Testis (tissue), 2 donors: Measurements from ENCODE around the gene SEMA4D.

Source experiments
- POLR2A ChIP-seq: fragments of 450-650 bp; IDR thresholded peaks from one replicate; pipeline ENCODE4 v1.6.1; 2017; ENCODE audit warnings: antibody characterized with exemption, mild to moderate bottlenecking, moderate library complexity
- TF ChIP-seq, protein P1 (sequence below), 3 experiments: fragments of 450-650 bp in 2 of 3; fragments of 200-600 bp in 1 of 3; sonication (generic) in 1 of 3; IDR thresholded peaks; one replicate each; pipeline ENCODE4 v1.5.1; 2016 to 2019; ENCODE audit warnings: antibody characterized with exemption in 3 of 3, mild to moderate bottlenecking in 2 of 3, moderate library complexity in 1 of 3

DNA sequence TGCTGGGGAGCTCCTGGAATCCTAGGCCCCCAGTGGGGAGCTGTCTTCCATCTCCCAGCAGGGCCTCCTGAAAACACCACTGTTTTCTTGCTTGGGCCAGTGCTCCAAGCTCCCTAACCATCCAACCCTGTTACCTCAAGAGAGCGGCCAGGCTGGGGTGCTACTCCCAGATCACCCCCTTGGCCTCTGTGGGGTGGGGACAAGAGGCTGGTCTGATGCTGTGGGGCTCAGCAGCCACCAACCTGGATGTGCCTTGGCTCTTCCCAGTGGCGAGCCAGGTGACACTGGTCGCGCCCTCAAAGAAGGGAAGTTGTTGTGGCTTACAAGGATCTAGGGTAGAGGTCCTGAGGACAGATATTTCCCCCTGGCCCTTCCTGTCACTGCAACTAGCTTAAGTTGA lies 130.6 kb downstream of the SEMA4D start:
- TF ChIP-seq, protein P1, sequence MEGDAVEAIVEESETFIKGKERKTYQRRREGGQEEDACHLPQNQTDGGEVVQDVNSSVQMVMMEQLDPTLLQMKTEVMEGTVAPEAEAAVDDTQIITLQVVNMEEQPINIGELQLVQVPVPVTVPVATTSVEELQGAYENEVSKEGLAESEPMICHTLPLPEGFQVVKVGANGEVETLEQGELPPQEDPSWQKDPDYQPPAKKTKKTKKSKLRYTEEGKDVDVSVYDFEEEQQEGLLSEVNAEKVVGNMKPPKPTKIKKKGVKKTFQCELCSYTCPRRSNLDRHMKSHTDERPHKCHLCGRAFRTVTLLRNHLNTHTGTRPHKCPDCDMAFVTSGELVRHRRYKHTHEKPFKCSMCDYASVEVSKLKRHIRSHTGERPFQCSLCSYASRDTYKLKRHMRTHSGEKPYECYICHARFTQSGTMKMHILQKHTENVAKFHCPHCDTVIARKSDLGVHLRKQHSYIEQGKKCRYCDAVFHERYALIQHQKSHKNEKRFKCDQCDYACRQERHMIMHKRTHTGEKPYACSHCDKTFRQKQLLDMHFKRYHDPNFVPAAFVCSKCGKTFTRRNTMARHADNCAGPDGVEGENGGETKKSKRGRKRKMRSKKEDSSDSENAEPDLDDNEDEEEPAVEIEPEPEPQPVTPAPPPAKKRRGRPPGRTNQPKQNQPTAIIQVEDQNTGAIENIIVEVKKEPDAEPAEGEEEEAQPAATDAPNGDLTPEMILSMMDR (IDR thresholded peaks at IDR 0.05): no peak
- no peak for TF ChIP-seq POLR2A
